ENCODE results near the gene LIMD2.

DNA sequence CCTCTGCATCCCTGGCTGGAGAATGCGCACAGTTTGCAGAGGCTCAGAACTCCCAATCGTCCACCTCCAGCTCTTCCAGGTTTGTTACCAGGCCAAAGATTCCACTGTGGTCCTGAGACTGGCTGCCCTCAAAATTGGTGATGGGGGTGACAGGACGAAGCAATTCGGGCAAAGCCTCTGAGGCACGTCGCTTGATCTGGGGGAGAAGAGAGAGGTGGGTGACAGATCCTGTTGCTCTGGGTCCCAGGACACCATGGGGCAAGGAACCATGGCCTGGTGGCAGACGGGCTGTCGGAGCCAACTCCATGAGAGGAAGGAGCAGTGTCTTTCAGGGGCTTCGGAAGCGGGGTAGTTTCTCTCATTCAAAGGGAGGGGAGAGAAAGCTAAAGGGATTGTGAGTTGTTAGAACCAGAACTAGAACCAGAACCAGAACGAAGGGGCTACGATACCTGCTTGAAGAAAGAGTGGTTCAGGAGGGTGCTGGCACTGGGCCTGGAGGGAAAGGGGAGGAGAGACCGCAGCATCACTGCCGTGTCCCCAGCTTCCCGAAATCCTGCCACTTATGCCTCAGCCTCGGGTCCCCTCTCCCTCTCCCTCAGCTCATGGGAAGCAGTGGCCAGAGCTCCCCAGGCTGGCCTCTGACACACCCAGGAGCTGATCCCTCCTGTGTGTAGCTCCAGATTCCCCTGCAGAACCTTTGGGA, 3.8 kb upstream of the LIMD2 start:
- TF ChIP-seq CTCF (conservative IDR thresholded peaks at IDR 0.05; ENCODE audit: low read depth, low read length) = no peak
- TF ChIP-seq SMC3 (IDR thresholded peaks at IDR 0.05; ENCODE audit: low read depth, low read length) = no peak
- no peak for TF ChIP-seq POLR2A (IDR thresholded peaks at IDR 0.05; ENCODE audit: low read depth, low read length)
- TF ChIP-seq RFX5 (IDR thresholded peaks at IDR 0.05; ENCODE audit: low read depth, low read length) = no peak
- TF ChIP-seq MAZ (IDR thresholded peaks at IDR 0.05; ENCODE audit: borderline replicate concordance, low read depth, low read length) = no peak
